ENCODE results near the gene SLC35B2.

The SLC35B2 gene

GRCh38 chr6:44257025-44257752, at the start of gene SLC35B2:
Gene SLC35B2 (minus strand): TSS chr6:44257528. CDS start chr6:44257410, 118 bp downstream.
- DNase-seq (ENCODE audit: extremely low read depth, low read depth): no peak
- peak; percentile 34 for TF ChIP-seq CTCF (IDR thresholded peaks at IDR 0.05; ENCODE audit: low read depth, low read length)

- DNase-seq (ENCODE audit: extremely low read depth, low read depth): no peak
- no peak for TF ChIP-seq CTCF (IDR thresholded peaks at IDR 0.05; ENCODE audit: low read depth, low read length)
Measured at GRCh38 chr6:44306710-44307109, 49.4 kb upstream of the SLC35B2 start.

- TF ChIP-seq CTCF (IDR thresholded peaks at IDR 0.05; ENCODE audit: low read depth, low read length): no peak
- no peak for DNase-seq (ENCODE audit: extremely low read depth, low read depth)
Measured at GRCh38 chr6:44305200-44305725, 47.9 kb upstream of the SLC35B2 start.

- TF ChIP-seq CTCF (IDR thresholded peaks at IDR 0.05; ENCODE audit: low read depth, low read length): peak; percentile 72
- DNase-seq (ENCODE audit: extremely low read depth, low read depth): no peak
Measured at GRCh38 chr6:44304282-44305199, 47.2 kb upstream of the SLC35B2 start.

- no peak for TF ChIP-seq CTCF (IDR thresholded peaks at IDR 0.05; ENCODE audit: low read depth, low read length)
- no peak for DNase-seq (ENCODE audit: extremely low read depth, low read depth)
Measured at GRCh38 chr6:44303842-44304241, 46.5 kb upstream of the SLC35B2 start.

- no peak for TF ChIP-seq CTCF (IDR thresholded peaks at IDR 0.05; ENCODE audit: low read depth, low read length)
Measured at GRCh38 chr6:44302856-44303255, 45.5 kb upstream of the SLC35B2 start.

More at GRCh38 chr6:44302856-44303255, 45.5 kb upstream of the SLC35B2 start:
- DNase-seq (ENCODE audit: extremely low read depth, low read depth): no peak
